Dermis microvascular lymphatic vessel endothelial cell (primary cell): Measurements from ENCODE around the gene MYLK4. TPM values are rescaled to one million over a fixed set of nuclear protein-coding genes. Genes with fewer than 3 reads are reported as not detected.

Experiments used
- DNase-seq, 2 donors: peaks; one replicate each; pipeline versions ENCODE4 v3.0.0 to v3.0.0-alpha.2; 2010; ENCODE audit warnings: low read depth in 2 of 2
- total RNA-seq: library from RNA; depleted of rRNA; stranded (reverse); fragments of >200 nt; gene quantifications from 2 replicates; pipeline ENCODE4 v1.2.1, GENCODE V29; 2014

Gene MYLK4
- total RNA-seq, 1 donor from 2014 or later, result 0.39 TPM

- no peak for DNase-seq
Measured at GRCh38 chr6:2756687-2757224, 6.0 kb upstream of the MYLK4 start.

- no peak for DNase-seq
Measured at GRCh38 chr6:2756241-2756640, 5.5 kb upstream of the MYLK4 start.

GRCh38 chr6:2755456-2755855 is 4.7 kb upstream of the MYLK4 start:
- no peak for DNase-seq

GRCh38 chr6:2754911-2755310 is 4.2 kb upstream of the MYLK4 start:
- no peak for DNase-seq

GRCh38 chr6:2754393-2754792 is 3.7 kb upstream of the MYLK4 start:
- no peak for DNase-seq

- no peak for DNase-seq
Measured at GRCh38 chr6:2753743-2754142, 3.0 kb upstream of the MYLK4 start.

- DNase-seq, result no peak
Measured at GRCh38 chr6:2753110-2753489, 2.4 kb upstream of the MYLK4 start.

GRCh38 chr6:2752477-2753109 is 1.9 kb upstream of the MYLK4 start:
- no peak for DNase-seq

GRCh38 chr6:2751871-2752270 is 1.1 kb upstream of the MYLK4 start:
- DNase-seq, result no peak

- peak in 1 of 2 donors; percentile 58 for DNase-seq
Measured at GRCh38 chr6:2749969-2750600, 637 bp downstream of the MYLK4 start.

GRCh38 chr6:2748183-2748582 is 2.5 kb downstream of the MYLK4 start:
- peak in 1 of 2 donors; percentile 44 for DNase-seq

GRCh38 chr6:2746557-2747061 is 4.1 kb downstream of the MYLK4 start:
- DNase-seq, result no peak

GRCh38 chr6:2745246-2745645 is 5.5 kb downstream of the MYLK4 start:
- DNase-seq, result no peak

- no peak for DNase-seq
Measured at GRCh38 chr6:2744778-2745177, 5.9 kb downstream of the MYLK4 start.

- peak; percentile 31 to 46 for DNase-seq
Measured at GRCh38 chr6:2744209-2744771, 6.4 kb downstream of the MYLK4 start.

- no peak for DNase-seq
Measured at GRCh38 chr6:2743280-2744208, 7.2 kb downstream of the MYLK4 start.

- no peak for DNase-seq
Measured at GRCh38 chr6:2741756-2742155, 9.0 kb downstream of the MYLK4 start.

GRCh38 chr6:2740581-2740980 is 10.1 kb downstream of the MYLK4 start:
- no peak for DNase-seq

- no peak for DNase-seq
Measured at GRCh38 chr6:2739335-2739734, 11.4 kb downstream of the MYLK4 start.

GRCh38 chr6:2738373-2738979 is 12.2 kb downstream of the MYLK4 start:
- DNase-seq, result peak; percentile 59 to 63

GRCh38 chr6:2737885-2738284 is 12.8 kb downstream of the MYLK4 start:
- DNase-seq, result no peak
